ENCODE data around the gene KLF4. TPM values are rescaled to one million over a fixed set of nuclear protein-coding genes. Genes with fewer than 3 reads are reported as not detected.

Gene KLF4
- total RNA-seq, 1 experiment from 2014 or later: 7.1 TPM

- no peak overlapping the region for H3K4ac ChIP-seq (ENCODE audit: low read depth, low read length)
- no peak overlapping the region for H3T11ph ChIP-seq (ENCODE audit: low read length)
- H2BK5ac ChIP-seq (ENCODE audit: insufficient read length, low read length): no peak overlapping the region
- Mint-ChIP-seq H3K4me3 (no peak overlapping the region), H3K4me1 (peaks cover 20 to 30% of the 10 kb centered on the region in 2 experiments), H3K9me3 (peaks cover 0 to 3% of the 10 kb centered on the region in 2 experiments; a peak in 1 of 5 replicates), H3K36me3 (ENCODE audit: insufficient read depth in 1 of 3, low read depth in 3 of 3) (peaks cover 0 to 1% (median 0%) of the 10 kb centered on the region in 3 experiments; a peak in 1 of 7 replicates), H3K27ac (no peak overlapping the region), H3K27me3 (ENCODE audit: low read depth) (peaks cover 58% of the 10 kb centered on the region)
- H3K56ac ChIP-seq (ENCODE audit: insufficient read length, low read depth, low read length): no peak overlapping the region
- H2AK5ac ChIP-seq (ENCODE audit: insufficient read length, low read length): no peak overlapping the region
- DNase-seq: no peak
- WGBS (ENCODE audit: extremely low coverage, insufficient read length, low lambda C conversion rate): no CpG with 5 or more reads among the region's 4 CpGs
- TF ChIP-seq CTCF (conservative IDR thresholded peaks at IDR 0.05): no peak
- no peaks in the 10 kb centered on the region for H3K79me1 ChIP-seq (ENCODE audit: insufficient read depth, low read depth, low read length, poor library complexity, severe bottlenecking)
- H3K9ac ChIP-seq (ENCODE audit: extremely low read depth, insufficient read length, low read length): no peak overlapping the region
- H3K23me2 ChIP-seq (ENCODE audit: insufficient read length, low read depth, low read length, poor library complexity, severe bottlenecking): peaks cover 24% of the 10 kb centered on the region
- H2BK15ac ChIP-seq (ENCODE audit: low read depth, low read length): no peak overlapping the region
- no peak overlapping the region for H4K8ac ChIP-seq (replicated peaks; ENCODE audit: insufficient read length, low read depth, low read length)
- H3K18ac ChIP-seq (ENCODE audit: insufficient read length, low read depth, low read length): no peak overlapping the region
- H2BK12ac ChIP-seq (ENCODE audit: insufficient read length, low read depth, low read length): no peak overlapping the region
- no peak overlapping the region for H4K5ac ChIP-seq (ENCODE audit: insufficient read length, low read depth, low read length)
- H3K9me3 ChIP-seq (ENCODE audit: control insufficient read depth, low read depth, low read length): no peaks in the 10 kb centered on the region
- H3K27ac ChIP-seq (ENCODE audit: insufficient read length, low read depth, low read length): no peak overlapping the region
- H2BK120ac ChIP-seq (ENCODE audit: low read depth, low read length, poor library complexity, severe bottlenecking): no peak overlapping the region
- H4K20me1 ChIP-seq (ENCODE audit: control insufficient read depth, insufficient read depth, insufficient read length): no peaks in the 10 kb centered on the region
- no peak overlapping the region for H3K23ac ChIP-seq (ENCODE audit: insufficient read length, low read depth, low read length)
- no peak overlapping the region for H3K14ac ChIP-seq (ENCODE audit: insufficient read depth, low read length)
- H3K79me2 ChIP-seq (ENCODE audit: insufficient read depth, low read length): no peaks in the 10 kb centered on the region
- no peak overlapping the region for H2AFZ ChIP-seq (ENCODE audit: low read length)
- peaks cover 23% of the 10 kb centered on the region; the same call in 1 of the 2 replicates for H3K27me3 ChIP-seq (ENCODE audit: insufficient read depth, low read length)
- no peak overlapping the region for H4K91ac ChIP-seq (ENCODE audit: insufficient read length, low read depth, low read length)
- H2BK20ac ChIP-seq (ENCODE audit: low read depth, low read length, poor library complexity, severe bottlenecking): no peak overlapping the region
- no peak overlapping the region for H3K4me2 ChIP-seq (ENCODE audit: insufficient read depth, insufficient read length, low read length)
- no peaks in the 10 kb centered on the region for H3K4me1 ChIP-seq (ENCODE audit: insufficient read depth, low read length)
These were observed 2.9 kb upstream of the KLF4 start for GRCh38 chr9:107492381-107492970.

All from H9 (cell line).